NCI-H146 treated with DMSO at 0.1 percent for 48 hours (cell line): Measurements from ENCODE around the gene CRIM1.
A peak's percentile ranks its signal among the peaks of the same experiment; 100 is the strongest.

Experiments used
- DNase-seq: peaks from one replicate; lab custom pipeline; 2025; ENCODE audit not compliant: unreplicated experiment; lab: John Stamatoyannopoulos, UW

The CRIM1 gene

DNA sequence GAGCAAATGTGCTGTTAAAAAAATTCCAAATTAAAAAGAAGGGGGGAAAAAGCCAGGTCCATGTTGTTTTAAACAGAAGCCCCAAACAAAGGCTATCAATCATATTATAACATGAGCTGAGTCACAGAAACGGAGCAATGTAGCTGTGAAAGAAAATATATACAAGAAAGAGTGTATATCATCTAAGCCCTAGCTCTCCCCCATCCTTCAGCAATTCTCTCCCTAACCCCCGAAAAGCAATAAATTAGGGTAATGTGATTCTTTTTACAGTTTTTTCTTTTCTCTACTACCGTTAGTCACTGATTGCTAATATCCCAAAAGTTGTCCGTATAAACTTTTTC lies 217.1 kb downstream of the CRIM1 start:
- no peak for DNase-seq

GRCh38 chr2:36573165-36573564 lies 217.6 kb downstream of the CRIM1 start:
- no peak for DNase-seq

- no peak for DNase-seq
Measured at GRCh38 chr2:36574560-36574959, 219.0 kb downstream of the CRIM1 start.

DNA sequence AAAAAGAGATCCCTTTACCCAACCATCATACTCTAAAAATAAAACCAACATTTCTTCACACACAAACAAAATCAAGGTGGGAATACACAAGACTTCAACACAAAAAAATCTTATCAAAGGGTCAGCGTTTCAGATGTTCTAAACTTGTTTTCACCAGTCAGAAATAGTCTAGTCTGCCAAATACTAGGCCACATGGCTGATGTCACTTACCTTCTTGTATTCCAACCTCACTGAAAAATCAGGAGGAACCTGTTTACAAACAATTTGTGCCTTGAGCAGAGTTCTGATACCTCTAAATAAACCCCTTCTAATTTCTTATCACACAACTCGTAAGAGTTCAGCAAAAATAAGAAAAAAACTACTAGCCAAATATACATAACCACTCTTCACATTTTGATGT lies 222.3 kb downstream of the CRIM1 start:
- DNase-seq = no peak

- no peak for DNase-seq
Measured at GRCh38 chr2:36578343-36579296, 223.0 kb downstream of the CRIM1 start.

- no peak for DNase-seq
Measured at GRCh38 chr2:36579297-36579664, 223.7 kb downstream of the CRIM1 start.

- no peak for DNase-seq
Measured at GRCh38 chr2:36582538-36582937, 227.0 kb downstream of the CRIM1 start.

DNA sequence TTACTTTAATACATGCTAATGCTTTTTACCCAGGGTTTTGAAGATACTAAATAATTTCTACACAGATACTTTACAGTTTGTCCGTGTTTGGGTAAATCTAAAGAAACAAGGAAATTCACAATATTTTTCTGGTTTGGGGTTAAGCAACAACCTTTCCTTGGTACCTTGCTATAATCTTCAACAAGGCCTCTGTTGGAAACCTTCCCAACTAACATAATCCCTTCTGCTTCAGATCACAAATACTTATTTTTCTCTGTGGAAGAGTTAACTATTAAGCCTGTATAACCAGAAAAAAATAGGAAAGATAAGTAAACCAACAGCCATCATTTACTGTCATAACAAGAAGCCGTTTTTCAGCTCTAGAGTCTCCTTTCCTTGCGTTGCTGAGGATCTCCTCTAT lies 227.4 kb downstream of the CRIM1 start:
- no peak for DNase-seq

GRCh38 chr2:36584148-36584794 lies 228.7 kb downstream of the CRIM1 start:
- no peak for DNase-seq

GRCh38 chr2:36586672-36587071 lies 231.1 kb downstream of the CRIM1 start:
- no peak for DNase-seq

GRCh38 chr2:36587101-36587500 lies 231.5 kb downstream of the CRIM1 start:
- DNase-seq = no peak

DNA sequence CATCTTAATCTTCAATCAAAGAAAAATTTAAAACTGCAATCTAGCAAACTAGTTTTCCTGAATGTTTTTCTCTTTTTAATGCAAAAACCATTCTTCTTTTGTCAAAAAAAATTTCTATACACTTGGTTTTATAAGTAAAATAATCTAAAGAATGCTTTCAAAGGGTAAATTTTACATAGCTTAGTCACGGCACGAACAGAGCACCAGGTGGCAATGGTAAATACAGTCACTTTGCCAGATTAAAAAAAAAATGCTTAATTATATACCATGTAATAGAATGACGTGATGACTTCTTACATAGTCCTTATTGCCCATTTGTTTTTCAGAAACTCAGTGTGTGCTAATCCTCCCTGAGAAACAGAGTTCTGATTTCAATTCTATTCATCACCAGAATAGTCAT lies 232.0 kb downstream of the CRIM1 start:
- DNase-seq = no peak

DNA sequence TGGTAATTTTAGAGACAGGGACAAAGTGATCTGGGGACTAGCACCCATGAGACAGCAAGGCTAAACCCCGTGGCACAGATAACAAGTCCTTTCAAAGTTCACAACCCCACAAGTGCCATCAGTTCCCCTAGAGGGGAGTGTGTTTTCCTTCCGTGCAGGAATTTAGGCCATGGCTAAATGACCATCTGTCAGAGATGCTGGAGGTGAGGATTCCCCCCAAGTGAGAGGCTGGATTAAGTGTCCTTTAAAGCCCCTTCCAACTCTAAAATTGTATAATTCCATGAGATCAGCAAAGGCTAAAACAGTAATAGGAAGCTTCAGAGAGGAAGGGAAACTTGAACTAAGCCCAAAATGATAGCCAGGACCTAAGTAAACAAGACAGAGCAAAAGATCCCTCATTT lies 233.7 kb downstream of the CRIM1 start:
- no peak for DNase-seq

- DNase-seq = no peak
Measured at GRCh38 chr2:36594849-36595248, 239.3 kb downstream of the CRIM1 start.

GRCh38 chr2:36596397-36596796 lies 240.8 kb downstream of the CRIM1 start:
- DNase-seq = no peak

- DNase-seq = no peak
Measured at GRCh38 chr2:36597003-36597531, 241.5 kb downstream of the CRIM1 start.

GRCh38 chr2:36597532-36598377 lies 242.2 kb downstream of the CRIM1 start, which contains the start of gene FEZ2:
Gene FEZ2 (minus strand): TSS chr2:36598168. CDS start chr2:36598142, 26 bp downstream.
- DNase-seq = peak; percentile 65
